Measurements from ENCODE around the gene LYRM7.
"Not testable (repeated sequence)": the region's sequence is repeated elsewhere in the genome, so short reads cannot be mapped to it uniquely, and the experiment has no call there.

Gene LYRM7

DNA sequence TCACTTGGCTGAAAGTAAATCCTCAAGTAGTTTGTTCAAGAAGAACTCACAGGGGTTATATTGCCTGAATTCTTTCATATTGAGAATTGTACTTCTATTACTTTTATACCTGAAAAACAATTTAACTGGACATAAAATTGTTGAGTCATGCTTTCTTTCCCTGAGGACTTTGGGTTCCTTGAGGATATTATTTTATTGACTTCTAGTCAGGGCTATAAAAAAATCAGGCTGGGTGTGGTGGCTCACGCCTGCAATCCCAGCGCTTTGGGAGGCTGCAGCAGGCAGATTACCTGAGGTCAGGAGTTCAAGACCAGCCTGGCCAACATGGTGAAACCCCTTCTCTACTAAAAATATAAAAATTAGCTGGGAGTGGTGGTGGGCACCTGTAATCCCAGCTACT is 75.2 kb downstream of the LYRM7 start:
- H3K4me3 ChIP-seq (ENCODE audit: low read depth, low read length), result no peak overlapping the region
- TF ChIP-seq CTCF (IDR thresholded peaks at IDR 0.05; ENCODE audit: low read depth, low read length), result no peak

- TF ChIP-seq CTCF (IDR thresholded peaks at IDR 0.05; ENCODE audit: low read depth, low read length), result no peak
- no peak overlapping the region for H3K4me3 ChIP-seq (ENCODE audit: low read depth, low read length)
These were observed 75.8 kb downstream of the LYRM7 start for GRCh38 chr5:131246504-131246903.

DNA sequence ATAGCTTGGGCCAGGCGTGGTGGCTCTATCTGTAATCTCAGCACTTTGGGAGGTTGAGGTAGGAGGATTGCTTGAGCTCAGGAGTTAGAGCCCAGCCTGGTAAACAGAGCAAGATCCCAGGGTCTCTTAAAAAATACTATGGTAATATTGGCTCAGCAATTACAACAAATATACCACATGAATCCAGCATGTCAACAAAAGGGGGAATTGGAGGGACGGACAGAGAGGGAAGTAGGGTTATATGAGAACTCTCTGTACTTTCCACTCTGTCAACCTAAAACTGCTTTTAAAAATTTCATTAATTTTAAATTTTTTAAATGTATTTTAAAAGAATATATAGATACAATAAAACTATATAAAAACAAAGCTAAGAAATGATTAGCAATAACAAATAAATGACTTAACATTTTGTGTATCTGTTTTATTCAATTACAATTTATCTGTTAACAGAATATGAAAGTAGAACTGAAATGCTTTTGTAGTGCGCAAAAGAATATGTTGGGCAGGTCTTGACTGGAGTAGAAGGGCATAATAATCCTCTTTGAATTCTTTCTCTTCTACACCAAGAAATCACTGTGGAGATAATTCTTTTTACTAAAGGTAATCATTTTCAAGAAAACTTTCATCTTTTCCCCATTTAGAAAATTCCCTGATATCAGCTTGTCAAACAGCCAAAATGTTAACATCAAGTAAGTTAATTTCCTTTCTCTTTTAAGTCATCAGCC is 80.2 kb downstream of the LYRM7 start:
- no peak for TF ChIP-seq CTCF (IDR thresholded peaks at IDR 0.05; ENCODE audit: low read depth, low read length)
- H3K4me3 ChIP-seq (ENCODE audit: low read depth, low read length), result no peak overlapping the region

- no peak overlapping the region for H3K4me3 ChIP-seq (ENCODE audit: low read depth, low read length)
- no peak for TF ChIP-seq CTCF (IDR thresholded peaks at IDR 0.05; ENCODE audit: low read depth, low read length)
These were observed 82.1 kb downstream of the LYRM7 start for GRCh38 chr5:131252824-131253171.

DNA sequence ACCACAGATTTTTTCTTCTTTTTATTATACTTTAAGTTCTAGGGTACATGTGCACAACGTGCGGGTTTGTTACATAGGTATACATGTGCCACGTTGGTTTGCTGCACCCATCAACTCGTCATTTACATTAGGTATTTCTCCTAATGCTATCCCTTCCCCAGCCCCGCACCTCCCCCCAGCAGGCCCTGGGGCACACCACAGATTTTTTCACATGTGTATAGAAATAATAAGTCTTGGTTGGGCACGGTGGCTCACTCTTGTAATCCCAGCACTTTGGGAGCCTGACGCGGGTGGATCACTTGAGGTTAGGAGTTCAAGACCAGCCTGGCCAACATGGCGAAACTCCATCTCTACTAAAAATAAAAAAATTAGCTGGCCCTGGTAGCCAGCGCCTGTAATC is 83.3 kb downstream of the LYRM7 start:
- not testable (repeated sequence) for H3K4me3 ChIP-seq (ENCODE audit: low read depth, low read length)

DNA sequence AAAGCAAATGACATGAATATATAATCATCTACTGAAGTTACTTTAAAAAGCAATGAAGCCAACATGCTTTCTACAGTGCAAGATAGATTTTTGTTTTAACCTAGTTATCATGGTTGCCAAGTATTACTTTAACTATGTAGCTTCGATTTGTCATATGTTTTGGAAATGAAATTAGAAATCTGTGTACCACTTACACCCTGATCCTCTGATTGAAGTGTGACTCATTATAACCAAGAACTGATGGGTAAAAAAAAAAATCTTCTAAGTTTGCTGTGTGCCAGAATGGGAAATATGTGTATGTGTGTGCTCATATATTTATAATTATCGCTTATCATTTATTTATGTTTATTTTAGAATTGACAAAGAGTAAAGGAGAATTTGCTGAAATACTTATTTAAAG is 84.0 kb downstream of the LYRM7 start:
- no peak for TF ChIP-seq CTCF (IDR thresholded peaks at IDR 0.05; ENCODE audit: low read depth, low read length)
- no peak overlapping the region for H3K4me3 ChIP-seq (ENCODE audit: low read depth, low read length)

Measured in WI38 (cell line).